Measurements from ENCODE around the gene TEKT5.

The TEKT5 gene

GRCh38 chr16:10678655-10679054 lies 16.1 kb downstream of the TEKT5 start:
- TF ChIP-seq YY1 (IDR thresholded peaks at IDR 0.05; ENCODE audit: low read depth), result no peak
- no peak for TF ChIP-seq RAD21 (IDR thresholded peaks at IDR 0.05; ENCODE audit: low read depth)
- no peak for TF ChIP-seq TAF1 (IDR thresholded peaks at IDR 0.05; ENCODE audit: low read depth)
- TF ChIP-seq EP300 (IDR thresholded peaks at IDR 0.05; ENCODE audit: borderline replicate concordance), result no peak
- no peak for TF ChIP-seq ZBTB7A (IDR thresholded peaks at IDR 0.05; ENCODE audit: low read depth)
- no peak for TF ChIP-seq REST (IDR thresholded peaks at IDR 0.05; ENCODE audit: low read depth)
- no peak for TF ChIP-seq TCF12 (IDR thresholded peaks at IDR 0.05; ENCODE audit: low read depth)
- TF ChIP-seq NFIC (IDR thresholded peaks at IDR 0.05), result no peak
- no peak for TF ChIP-seq USF1 (IDR thresholded peaks at IDR 0.05)
- TF ChIP-seq CEBPB (IDR thresholded peaks at IDR 0.05), result no peak
- TF ChIP-seq TEAD4 (IDR thresholded peaks at IDR 0.05), result no peak
- no peak for TF ChIP-seq MAX (IDR thresholded peaks at IDR 0.05)
- TF ChIP-seq EGR1 (IDR thresholded peaks at IDR 0.05), result no peak
- no peak for TF ChIP-seq CREB1 (IDR thresholded peaks at IDR 0.05; ENCODE audit: low read depth)
- TF ChIP-seq FOXM1 (IDR thresholded peaks at IDR 0.05; ENCODE audit: borderline replicate concordance, low read depth), result no peak

GRCh38 chr16:10676284-10676683 lies 18.4 kb downstream of the TEKT5 start:
- TF ChIP-seq REST (IDR thresholded peaks at IDR 0.05; ENCODE audit: low read depth), result no peak
- TF ChIP-seq TAF1 (IDR thresholded peaks at IDR 0.05; ENCODE audit: low read depth), result no peak
- no peak for TF ChIP-seq FOXM1 (IDR thresholded peaks at IDR 0.05; ENCODE audit: borderline replicate concordance, low read depth)
- TF ChIP-seq USF1 (IDR thresholded peaks at IDR 0.05), result no peak
- TF ChIP-seq TCF12 (IDR thresholded peaks at IDR 0.05; ENCODE audit: low read depth), result no peak
- no peak for TF ChIP-seq CREB1 (IDR thresholded peaks at IDR 0.05; ENCODE audit: low read depth)
- no peak for TF ChIP-seq YY1 (IDR thresholded peaks at IDR 0.05; ENCODE audit: low read depth)
- TF ChIP-seq TEAD4 (IDR thresholded peaks at IDR 0.05), result no peak
- no peak for TF ChIP-seq EP300 (IDR thresholded peaks at IDR 0.05; ENCODE audit: borderline replicate concordance)
- no peak for TF ChIP-seq NFIC (IDR thresholded peaks at IDR 0.05)
- no peak for TF ChIP-seq MAX (IDR thresholded peaks at IDR 0.05)
- TF ChIP-seq ZBTB7A (IDR thresholded peaks at IDR 0.05; ENCODE audit: low read depth), result no peak
- no peak for TF ChIP-seq EGR1 (IDR thresholded peaks at IDR 0.05)
- TF ChIP-seq RAD21 (IDR thresholded peaks at IDR 0.05; ENCODE audit: low read depth), result no peak

GRCh38 chr16:10675861-10676260 lies 18.9 kb downstream of the TEKT5 start:
- TF ChIP-seq REST (IDR thresholded peaks at IDR 0.05; ENCODE audit: low read depth) (no peak), ZBTB7A (IDR thresholded peaks at IDR 0.05; ENCODE audit: low read depth) (no peak), CEBPB (IDR thresholded peaks at IDR 0.05) (no peak), MAX (IDR thresholded peaks at IDR 0.05) (no peak), RAD21 (IDR thresholded peaks at IDR 0.05; ENCODE audit: low read depth) (no peak), USF1 (IDR thresholded peaks at IDR 0.05) (no peak), TCF12 (IDR thresholded peaks at IDR 0.05; ENCODE audit: low read depth) (no peak), EGR1 (IDR thresholded peaks at IDR 0.05) (no peak), TAF1 (IDR thresholded peaks at IDR 0.05; ENCODE audit: low read depth) (no peak), FOXM1 (IDR thresholded peaks at IDR 0.05; ENCODE audit: borderline replicate concordance, low read depth) (no peak), YY1 (IDR thresholded peaks at IDR 0.05; ENCODE audit: low read depth) (no peak), NFIC (IDR thresholded peaks at IDR 0.05) (no peak), TEAD4 (IDR thresholded peaks at IDR 0.05) (no peak), CREB1 (IDR thresholded peaks at IDR 0.05; ENCODE audit: low read depth) (no peak), EP300 (IDR thresholded peaks at IDR 0.05; ENCODE audit: borderline replicate concordance) (no peak)

All from Ishikawa (cell line).